ENCODE results near the gene MYBPH.

MYBPH gene

DNA sequence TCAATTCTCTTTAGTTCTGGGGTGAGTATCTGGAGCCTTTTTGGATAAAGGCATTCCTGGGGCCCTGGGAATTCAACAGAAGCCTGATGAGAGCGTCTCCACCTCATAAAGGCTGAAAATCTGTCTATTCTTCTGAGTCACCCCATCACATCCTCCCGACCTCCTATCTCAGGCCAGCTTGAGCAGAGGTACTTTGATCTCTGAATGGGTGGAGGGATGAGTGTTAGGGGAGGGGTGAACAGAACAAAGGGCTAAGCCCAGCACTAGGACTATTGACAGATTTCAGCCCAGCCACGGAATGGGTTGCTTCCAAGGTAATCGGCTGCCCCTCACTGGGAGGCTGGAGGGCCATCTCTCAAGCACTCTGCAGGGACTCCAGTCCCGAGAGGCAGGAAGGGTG, 2.5 kb upstream of the MYBPH start:
- no peak for DNase-seq

GRCh38 chr1:203177470-203178039, 1.9 kb upstream of the MYBPH start:
- DNase-seq: no peak

DNA sequence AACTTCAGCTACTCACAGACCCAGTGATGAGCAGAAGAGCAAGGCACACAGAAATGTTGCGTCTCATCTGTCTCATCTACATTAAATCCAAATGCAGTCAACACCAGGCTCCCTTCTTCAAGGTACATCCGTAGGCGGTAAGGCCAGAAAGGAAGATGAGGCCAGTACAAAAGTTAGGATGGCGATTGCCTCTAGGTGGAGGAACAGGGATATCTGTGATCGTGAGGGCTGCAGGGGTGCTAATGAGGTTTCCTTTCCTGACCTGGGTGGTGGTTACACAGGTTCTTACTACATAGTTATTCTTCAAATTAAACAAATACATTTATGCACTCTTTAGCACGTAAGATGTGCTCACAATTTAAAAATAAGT, 1.4 kb upstream of the MYBPH start:
- DNase-seq: no peak

DNA sequence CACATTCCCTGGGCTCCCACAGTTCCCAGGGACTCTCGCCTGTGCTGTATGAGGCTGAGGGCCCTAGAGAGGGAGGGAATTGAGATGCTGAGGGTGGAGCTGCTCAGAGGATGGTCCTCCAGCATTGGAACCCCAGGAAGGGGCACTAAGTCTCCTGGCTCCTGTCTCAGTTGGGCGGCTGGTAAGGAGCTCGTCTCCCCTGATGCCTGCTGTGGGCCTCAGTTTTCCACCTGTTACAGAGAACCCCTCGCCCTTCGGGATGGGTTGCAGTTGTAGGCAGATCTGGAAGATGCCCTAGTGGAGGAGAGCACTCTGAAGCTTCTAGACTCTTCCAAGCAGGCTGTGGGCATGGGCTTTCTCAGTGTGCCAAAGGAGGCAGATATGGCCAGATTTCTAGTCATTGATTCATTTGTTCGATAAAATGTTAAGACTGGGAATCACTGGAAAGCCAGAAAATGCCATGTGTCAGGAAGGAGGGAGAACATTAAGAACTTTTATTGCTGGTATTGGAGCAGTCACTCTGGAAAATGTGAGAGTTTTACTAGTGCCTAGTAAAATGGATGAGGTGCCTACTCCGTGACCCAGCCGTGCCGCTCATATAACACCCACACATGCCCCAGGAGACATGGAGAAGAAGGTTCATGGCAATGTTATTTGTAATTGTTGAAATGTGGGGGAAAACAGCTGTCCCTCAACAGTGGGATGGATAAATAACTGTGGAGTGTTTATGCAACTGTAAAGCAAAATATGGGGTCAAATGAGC, 828 bp upstream of the MYBPH start:
- DNase-seq: no peak

- DNase-seq: no peak
Measured at GRCh38 chr1:203175827-203176241, 208 bp upstream of the MYBPH start.

GRCh38 chr1:203174324-203174985, 1.2 kb downstream of the MYBPH start:
- no peak for DNase-seq

DNA sequence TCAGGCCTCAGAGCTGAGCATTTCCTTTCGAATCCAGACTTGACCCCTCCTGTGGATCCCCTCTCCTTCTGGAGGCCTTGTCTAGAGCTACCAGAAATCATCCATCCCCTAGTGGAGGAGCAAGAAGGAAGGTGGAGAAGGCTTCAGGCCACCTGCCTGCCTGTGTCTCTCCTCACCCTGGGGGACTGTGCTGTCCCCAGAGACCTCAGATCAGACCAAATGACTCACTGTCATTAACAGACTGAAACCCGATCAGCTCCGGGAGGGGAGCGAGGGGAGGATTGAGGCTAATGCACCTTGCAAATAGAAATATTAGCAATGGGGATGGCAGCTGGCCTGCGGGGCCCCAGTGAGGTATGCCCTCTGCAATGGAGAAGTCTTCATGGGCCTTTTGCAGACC, 2.1 kb downstream of the MYBPH start:
- DNase-seq: peak; percentile 99

DNA sequence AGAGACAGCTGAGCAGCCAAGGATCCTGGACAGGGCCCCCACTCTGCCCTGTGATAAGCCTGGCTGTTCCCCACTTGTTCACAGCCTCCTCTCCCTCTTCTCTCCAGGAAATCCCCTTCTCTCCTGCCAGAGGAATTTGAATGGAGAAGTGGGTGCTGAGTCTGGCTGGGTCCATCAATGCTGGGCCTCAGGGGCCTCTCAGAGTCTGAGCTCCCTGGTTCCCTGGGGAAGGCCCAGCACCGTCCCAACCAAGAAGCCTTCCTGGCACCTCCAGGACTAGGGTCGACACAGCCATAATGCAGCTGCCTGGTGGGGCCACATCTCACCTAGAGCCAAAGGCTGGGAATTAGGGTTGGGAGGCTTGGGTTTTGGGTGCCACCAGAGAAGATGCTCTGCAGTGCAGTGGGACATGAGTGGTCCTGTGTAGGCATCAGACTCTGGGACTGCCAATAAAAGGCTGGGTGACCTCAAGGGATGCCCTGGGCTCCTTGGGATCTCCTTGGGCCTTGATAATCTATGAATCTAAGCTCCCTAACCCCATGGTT, 2.5 kb downstream of the MYBPH start:
- DNase-seq: no peak

GRCh38 chr1:203172184-203173010, 3.2 kb downstream of the MYBPH start:
- peak; percentile 69 for DNase-seq

- DNase-seq: no peak
Measured at GRCh38 chr1:203171341-203172183, 4.1 kb downstream of the MYBPH start.

GRCh38 chr1:203170625-203171330, 4.8 kb downstream of the MYBPH start:
- DNase-seq: no peak

DNA sequence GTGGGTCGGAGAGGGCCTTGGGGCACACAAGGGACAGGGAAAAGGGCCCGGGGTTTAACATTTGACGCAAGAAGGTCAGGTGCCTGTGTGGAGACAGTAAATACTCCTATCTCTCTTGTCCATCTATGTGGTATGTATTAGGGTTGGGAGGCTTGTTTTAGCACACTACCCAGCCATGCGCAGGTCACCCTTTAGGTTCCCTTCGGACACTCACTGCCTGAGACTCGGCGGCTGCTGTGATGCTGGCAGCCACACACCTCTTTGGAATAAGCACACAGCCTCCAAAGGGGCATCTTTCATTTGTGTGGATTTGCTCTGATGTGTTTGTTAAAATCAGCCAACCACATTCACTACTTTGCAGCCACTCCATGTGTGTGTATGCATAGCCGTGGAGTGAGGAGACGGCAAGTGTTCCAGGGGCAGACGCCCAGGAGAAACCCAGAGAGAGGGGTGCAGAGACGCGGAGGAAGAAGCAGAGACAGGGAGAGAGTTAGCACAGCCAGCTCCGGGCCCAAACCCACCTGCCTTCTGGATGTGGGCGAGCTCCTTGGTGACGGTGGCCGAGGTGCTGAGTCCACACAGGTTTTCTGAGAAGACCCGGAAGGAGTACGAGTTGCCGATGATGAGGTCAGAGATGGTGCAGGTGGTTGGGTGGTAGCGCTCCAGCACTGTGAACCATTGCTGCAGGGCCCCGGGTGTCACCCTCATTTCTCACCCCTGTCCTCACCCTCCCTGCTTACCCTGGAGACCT, 5.7 kb downstream of the MYBPH start:
- no peak for DNase-seq

GRCh38 chr1:203168991-203169390, 6.6 kb downstream of the MYBPH start:
- DNase-seq: no peak

- no peak for DNase-seq
Measured at GRCh38 chr1:203168256-203168786, 7.3 kb downstream of the MYBPH start.

GRCh38 chr1:203167913-203168200, 7.8 kb downstream of the MYBPH start:
- DNase-seq: no peak

- DNase-seq: no peak
Measured at GRCh38 chr1:203167026-203167912, 8.4 kb downstream of the MYBPH start.

DNA sequence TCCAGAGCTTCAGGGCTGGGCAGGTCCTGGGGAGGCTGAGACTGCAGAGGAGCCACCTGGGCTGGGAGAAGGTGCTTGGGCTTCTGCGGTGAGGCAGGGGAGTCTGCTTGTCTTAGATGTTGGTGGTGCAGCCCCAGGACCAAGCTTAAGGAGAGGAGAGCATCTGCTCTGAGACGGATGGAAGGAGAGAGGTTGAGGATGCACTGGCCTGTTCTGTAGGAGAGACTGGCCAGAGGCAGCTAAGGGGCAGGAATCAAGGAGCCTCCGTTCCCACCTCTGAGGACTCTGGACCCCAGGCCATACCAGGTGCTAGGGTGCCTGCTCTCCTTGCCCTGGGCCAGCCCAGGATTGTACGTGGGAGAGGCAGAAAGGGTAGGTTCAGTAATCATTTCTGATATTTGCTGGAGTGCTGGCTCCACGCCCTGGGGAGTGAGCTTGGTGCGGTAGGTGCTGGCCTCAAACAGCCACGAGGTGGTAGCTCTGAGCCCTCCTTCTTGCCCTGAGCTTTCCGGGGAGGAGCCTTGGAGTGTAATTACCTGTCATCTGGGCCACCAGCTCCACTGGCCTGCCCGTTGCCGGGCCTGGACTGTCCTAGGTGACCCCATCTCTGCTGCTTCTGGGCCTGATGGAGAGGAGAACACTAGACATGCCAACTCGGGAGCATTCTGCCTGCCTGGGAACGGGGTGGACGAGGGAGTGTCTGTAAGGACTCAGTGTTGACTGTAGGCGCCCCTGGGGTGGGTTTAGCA, 9.3 kb downstream of the MYBPH start:
- DNase-seq: no peak

- no peak for DNase-seq
Measured at GRCh38 chr1:203165800-203166161, 9.8 kb downstream of the MYBPH start.
